Right ventricle myocardium inferior (tissue), 1 donor: Measurements from ENCODE around the gene PSMF1. TPM values are rescaled to one million over a fixed set of nuclear protein-coding genes. Genes with fewer than 3 reads are reported as not detected.
"Not testable (repeated sequence)": the region's sequence is repeated elsewhere in the genome, so short reads cannot be mapped to it uniquely, and the experiment has no call there.

Experiments used
- ATAC-seq: fragments of 200-7000 bp; cut with Tn5 transposase; one replicate; pipeline ENCODE4 v1.9.1; 2020; ENCODE audit warnings: mild to moderate bottlenecking, moderate library complexity
- DNase-seq: peaks from one replicate; pipeline ENCODE4 v3.0.0; 2021; ENCODE audit errors: missing footprints
- intact Hi-C: fragments of 100-400 bp; cut with DNase I; formaldehyde crosslinking; loops from one replicate; pipeline ENCODE4 v1.11.0; 2022
- total RNA-seq: library from RNA; stranded (reverse); fragmentation: NEBNext Ultra II Directional; extraction: Animal tissue kit (Norgen Biotek cat#: 25700); gene quantifications from one replicate; pipeline ENCODE4 v1.2.1, GENCODE V29; 2021
- donor health status: DM: no; HTN: yes; CAD: no; lungs with severe emphysema.

The PSMF1 gene
- total RNA-seq, 1 donor from 2014 or later, result 132 TPM

DNA sequence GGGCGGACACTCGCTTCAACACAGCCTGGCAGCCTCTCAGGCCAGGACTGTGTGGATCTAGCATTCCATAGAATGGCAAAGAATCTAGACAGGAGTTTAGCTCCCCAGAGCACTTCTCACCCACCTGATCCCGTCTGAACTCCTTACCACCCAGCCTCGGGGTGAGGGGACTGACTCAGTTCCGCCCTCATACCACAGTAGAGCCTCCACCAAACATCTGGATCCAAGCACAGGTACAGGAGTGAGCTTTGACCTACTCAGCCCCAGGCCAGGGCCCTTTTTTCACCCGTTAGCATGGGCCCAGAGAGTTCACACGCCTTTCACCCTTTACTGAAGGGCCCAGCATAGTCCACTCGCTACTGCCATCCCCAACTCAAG, 715 bp downstream of the PSMF1 start:
- no peak for ATAC-seq
- intact Hi-C loops, result loop anchor here (2.0 to 10.0 kb wide), 3 partner anchors 273 to 348 kb away; partner anchors contain the start of genes FKBP1A and NSFL1C
- DNase-seq, result no peak

DNA sequence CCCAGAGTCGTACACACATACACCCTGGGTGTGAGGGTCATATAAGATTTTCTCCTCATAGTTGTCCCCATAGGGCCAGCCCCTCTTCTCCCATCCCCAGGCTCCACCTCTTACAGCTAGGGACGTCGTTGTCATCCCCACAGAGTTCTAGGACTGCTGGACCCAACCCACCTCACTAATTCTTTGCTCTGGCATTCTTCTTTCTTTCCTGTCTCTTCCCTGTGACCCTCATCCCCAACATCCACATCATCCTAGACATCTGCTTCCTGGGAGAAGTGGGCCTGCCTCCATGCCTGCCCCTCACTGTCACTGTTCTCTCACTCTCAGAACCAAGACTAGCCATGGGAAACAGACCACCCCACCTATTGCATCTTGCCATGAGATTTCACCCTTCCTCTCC, 1.1 kb downstream of the PSMF1 start:
- DNase-seq, result no peak
- ATAC-seq, result no peak
- intact Hi-C loops, result loop anchor here (2.0 to 10.0 kb wide), 3 partner anchors 273 to 347 kb away; partner anchors contain the start of genes FKBP1A and NSFL1C

DNA sequence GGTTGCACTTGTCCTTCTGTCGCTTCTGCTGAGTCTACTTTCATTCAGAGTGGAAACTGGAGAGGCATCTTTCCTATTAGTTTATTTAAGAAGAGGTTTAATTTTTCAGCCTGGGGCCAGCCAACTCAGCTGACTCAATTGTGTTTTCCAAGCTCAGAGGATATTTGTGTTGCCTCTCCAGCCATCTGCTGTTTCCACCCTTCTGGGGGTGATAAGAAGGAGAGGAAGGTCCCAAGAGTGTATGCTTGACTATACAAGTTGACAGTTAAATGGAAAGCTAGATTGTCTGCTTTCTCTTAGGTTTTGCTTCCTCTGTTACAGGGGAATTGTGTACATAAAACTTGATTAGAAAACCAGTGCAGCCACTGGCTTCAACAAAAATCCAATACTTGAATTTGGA, 3.0 kb downstream of the PSMF1 start:
- intact Hi-C loops, result loop anchor here (10.0 kb wide), 1 partner anchor 93 kb away; no protein-coding TSS in a partner anchor
- DNase-seq (no peak), ATAC-seq (no peak)

GRCh38 chr20:1122388-1123315, 4.2 kb downstream of the PSMF1 start:
- peak; percentile 71 for DNase-seq
- intact Hi-C loops, result loop anchor here (10.0 kb wide), 1 partner anchor 92 kb away; no protein-coding TSS in a partner anchor
- no peak for ATAC-seq

GRCh38 chr20:1123666-1124065, 5.3 kb downstream of the PSMF1 start:
- ATAC-seq (no peak), DNase-seq (no peak)
- intact Hi-C loops, result loop anchor here (10.0 kb wide), 1 partner anchor 91 kb away; no protein-coding TSS in a partner anchor

- ATAC-seq, result no peak
- DNase-seq, result no peak
- intact Hi-C loops, result loop anchor here (10.0 kb wide), 1 partner anchor 90 kb away; no protein-coding TSS in a partner anchor
Measured at GRCh38 chr20:1124421-1124820, 6.0 kb downstream of the PSMF1 start.

GRCh38 chr20:1125277-1125676, 6.9 kb downstream of the PSMF1 start:
- no peak for ATAC-seq
- no peak for DNase-seq
- intact Hi-C loops, result loop anchor here (10.0 kb wide), 1 partner anchor 90 kb away; no protein-coding TSS in a partner anchor

- no peak for ATAC-seq
- intact Hi-C loops, result loop anchor here (10.0 kb wide), 1 partner anchor 87 kb away; no protein-coding TSS in a partner anchor
- no peak for DNase-seq
Measured at GRCh38 chr20:1127840-1128239, 9.4 kb downstream of the PSMF1 start.

DNA sequence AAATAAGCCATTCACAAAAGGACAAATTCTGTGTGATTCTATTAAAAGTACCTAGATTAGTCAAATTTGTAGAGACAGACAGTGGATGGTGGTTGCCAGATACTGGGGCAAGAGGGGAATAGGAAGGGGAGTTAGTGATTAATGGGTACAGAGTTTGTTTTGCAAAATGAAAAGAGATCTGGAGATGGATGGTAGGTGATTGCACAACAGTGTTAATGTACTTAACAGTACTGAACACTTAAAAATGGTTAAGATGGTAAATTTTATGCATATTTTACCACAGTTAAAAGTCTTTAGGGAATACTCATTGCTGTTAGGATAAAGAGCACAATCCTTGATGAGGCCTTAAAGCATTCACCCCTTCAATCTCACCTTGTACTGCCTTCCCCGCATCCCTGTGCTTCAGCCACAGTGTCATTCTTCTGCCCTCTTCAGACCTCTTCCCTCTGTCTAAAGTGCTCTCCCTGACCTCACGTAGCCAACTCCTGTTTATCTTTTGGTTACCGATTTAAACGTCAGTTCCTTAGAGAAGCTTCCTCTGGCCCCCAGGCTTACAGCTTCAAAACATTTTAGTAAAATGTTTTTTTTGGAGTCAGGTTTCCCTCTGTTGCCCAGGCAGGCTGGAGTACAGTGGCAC, 11.8 kb downstream of the PSMF1 start:
- DNase-seq, result no peak
- ATAC-seq, result no peak
- intact Hi-C loops, result no loop called here

GRCh38 chr20:1130847-1131246, 12.4 kb downstream of the PSMF1 start:
- intact Hi-C loops, result no loop called here
- peak; percentile 85 for DNase-seq
- ATAC-seq, result peak; percentile 77

- ATAC-seq (no peak), DNase-seq (no peak)
- intact Hi-C loops, result no loop called here
Measured at GRCh38 chr20:1131354-1131753, 13.0 kb downstream of the PSMF1 start.

DNA sequence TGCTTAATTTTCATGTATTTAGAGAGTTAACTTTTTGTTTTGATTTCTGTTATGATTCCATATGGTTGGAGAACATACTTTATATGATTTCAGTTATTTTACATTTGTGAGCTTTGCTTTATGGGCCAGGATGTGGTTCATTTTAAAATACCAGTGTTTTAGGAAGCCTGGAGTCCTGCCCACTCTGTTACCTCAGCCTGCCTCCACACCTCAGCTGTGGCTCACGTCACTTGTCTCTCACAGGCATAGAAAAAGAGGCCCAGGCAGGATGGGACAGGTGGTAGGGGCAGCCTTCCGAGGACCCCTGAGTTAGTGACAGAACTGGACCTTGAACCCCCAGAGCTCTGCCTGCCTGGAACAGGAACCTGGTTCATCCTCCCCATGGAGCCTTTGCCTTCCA, 16.0 kb downstream of the PSMF1 start:
- ATAC-seq (no peak), DNase-seq (no peak)
- intact Hi-C loops, result no loop called here

- DNase-seq, result no peak
- no peak for ATAC-seq
- intact Hi-C loops, result no loop called here
Measured at GRCh38 chr20:1134836-1135235, 16.4 kb downstream of the PSMF1 start.

- DNase-seq (no peak), ATAC-seq (no peak)
- intact Hi-C loops, result no loop called here
Measured at GRCh38 chr20:1137236-1137635, 18.8 kb downstream of the PSMF1 start.

DNA sequence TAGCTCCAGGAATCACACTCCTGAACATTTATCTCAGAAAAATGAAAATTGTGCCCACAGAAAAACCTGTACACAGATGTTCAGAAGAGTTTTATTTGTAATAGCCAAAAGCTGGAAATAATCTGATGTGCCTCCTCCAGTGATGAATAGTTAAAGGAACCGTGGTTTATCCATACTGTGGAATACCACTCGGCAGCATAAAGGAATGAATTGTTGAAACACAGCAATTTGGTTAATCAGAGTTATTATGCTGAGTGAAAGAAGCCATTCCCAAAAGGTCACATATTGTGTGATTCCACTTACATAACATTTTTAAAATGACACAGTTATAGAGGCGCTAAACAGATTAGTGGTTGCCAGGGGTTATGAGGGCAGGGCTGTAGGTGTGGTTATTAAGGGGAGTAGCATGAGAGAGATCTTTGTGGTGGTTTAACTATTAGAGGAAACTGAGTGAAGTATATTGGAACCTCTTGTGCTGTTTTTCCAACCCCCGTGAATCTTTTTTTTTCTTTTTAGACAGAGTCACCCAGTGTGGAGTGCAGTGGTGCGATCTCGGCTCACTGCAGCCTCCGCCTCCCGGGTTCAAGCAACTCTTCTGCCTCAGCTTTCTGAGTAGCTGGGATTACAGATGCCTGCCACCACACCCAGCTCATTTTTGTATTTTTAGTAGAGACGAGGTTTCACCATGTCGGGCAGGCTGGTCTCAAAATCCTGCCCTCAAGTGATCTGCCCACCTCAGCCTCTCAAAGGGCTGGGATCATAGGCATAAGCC, 26.2 kb downstream of the PSMF1 start:
- intact Hi-C loops, result no loop called here
- ATAC-seq (peak; percentile 64), DNase-seq (no peak)

- DNase-seq (no peak), ATAC-seq (no peak)
- intact Hi-C loops, result no loop called here
Measured at GRCh38 chr20:1146957-1147356, 28.6 kb downstream of the PSMF1 start.

DNA sequence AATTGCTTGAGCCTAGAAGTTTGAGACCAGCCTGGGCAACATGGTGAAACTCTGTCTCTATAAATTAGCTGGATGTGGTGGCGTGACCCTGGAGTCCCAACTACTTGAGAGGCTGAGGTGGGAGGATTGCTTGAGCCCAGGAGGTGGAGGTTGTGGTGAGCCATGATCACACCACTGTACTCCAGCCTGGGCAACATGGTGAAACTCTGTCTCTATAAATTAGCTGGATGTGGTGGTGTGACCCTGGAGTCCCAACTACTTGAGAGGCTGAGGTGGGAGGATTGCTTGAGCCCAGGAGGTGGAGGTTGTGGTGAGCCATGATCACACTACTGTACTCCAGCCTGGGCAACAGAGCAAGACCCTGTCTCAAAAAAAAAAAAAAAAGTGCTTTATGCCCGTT, 31.4 kb downstream of the PSMF1 start:
- DNase-seq, ATAC-seq, intact Hi-C loops: not testable (repeated sequence)

GRCh38 chr20:1150218-1150617, 31.8 kb downstream of the PSMF1 start:
- ATAC-seq, result no peak

GRCh38 chr20:1150968-1151367, 32.6 kb downstream of the PSMF1 start:
- DNase-seq (no peak), ATAC-seq (no peak)
- intact Hi-C loops, result no loop called here

More at GRCh38 chr20:1150218-1150617, 31.8 kb downstream of the PSMF1 start:
- DNase-seq, result no peak
- intact Hi-C loops, result no loop called here
